Stomach (tissue), 4 donors: ENCODE data around the gene CHURC1.

ENCODE experiments used
- EP300 ChIP-seq: sonication (generic); formaldehyde crosslinking; IDR thresholded peaks from one replicate; pipeline ENCODE4 v1.6.1; 2017; ENCODE audit warnings: antibody characterized with exemption
- POLR2A ChIP-seq, 4 donors: fragments of 450-650 bp; IDR thresholded peaks; one replicate each; pipeline ENCODE4 v1.6.1; 2016; ENCODE audit warnings: antibody characterized with exemption in 4 of 4, control low read depth in 2 of 4, mild to moderate bottlenecking in 1 of 4, moderate library complexity in 1 of 4
- TF ChIP-seq, protein P1 (sequence below), 7 experiments: fragments of 450-650 bp in 4 of 7; fragments of 200-600 bp in 3 of 7; sonication (generic) in 3 of 7; IDR thresholded peaks; one replicate each; pipeline ENCODE4 v1.5.1; 2016 to 2019; ENCODE audit warnings: antibody characterized with exemption in 7 of 7, control low read depth in 2 of 7, mild to moderate bottlenecking in 1 of 7

DNA sequence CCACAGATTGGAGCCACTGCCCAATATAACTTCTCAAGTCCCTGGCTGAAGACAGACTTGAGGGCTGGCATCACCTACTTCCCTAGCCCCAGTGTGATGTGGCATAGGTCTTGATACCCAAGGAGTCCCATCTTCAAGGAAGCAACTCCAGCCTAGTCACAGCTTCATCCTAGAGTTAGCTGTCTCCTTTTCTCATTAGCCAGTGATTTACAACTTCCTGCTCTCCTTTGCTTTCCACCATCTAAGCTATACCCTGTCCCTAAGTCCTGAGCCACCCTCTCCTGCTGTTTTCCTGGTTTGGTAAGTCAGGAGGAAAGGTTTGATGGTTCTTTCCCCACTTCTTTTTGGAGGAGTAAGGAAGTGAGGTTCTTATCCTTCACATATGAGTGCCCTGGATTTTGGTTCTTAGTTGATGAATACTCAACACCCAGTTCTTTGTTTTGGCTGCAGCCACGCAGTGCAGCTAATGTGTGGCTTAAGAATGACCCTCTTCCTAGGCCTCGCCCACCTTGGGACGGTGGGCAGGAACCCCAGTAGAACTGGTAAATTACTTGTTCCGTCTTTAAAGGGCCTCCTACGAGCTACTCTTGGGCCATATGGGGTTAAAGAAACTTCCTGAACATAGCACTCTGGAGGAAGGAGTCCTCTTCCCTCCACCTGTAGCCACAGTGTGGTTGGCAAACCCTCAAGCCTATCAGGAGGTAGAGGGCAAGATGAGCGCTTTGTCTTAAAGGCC, 32.2 kb downstream of the CHURC1 start:
- TF ChIP-seq, protein P1, sequence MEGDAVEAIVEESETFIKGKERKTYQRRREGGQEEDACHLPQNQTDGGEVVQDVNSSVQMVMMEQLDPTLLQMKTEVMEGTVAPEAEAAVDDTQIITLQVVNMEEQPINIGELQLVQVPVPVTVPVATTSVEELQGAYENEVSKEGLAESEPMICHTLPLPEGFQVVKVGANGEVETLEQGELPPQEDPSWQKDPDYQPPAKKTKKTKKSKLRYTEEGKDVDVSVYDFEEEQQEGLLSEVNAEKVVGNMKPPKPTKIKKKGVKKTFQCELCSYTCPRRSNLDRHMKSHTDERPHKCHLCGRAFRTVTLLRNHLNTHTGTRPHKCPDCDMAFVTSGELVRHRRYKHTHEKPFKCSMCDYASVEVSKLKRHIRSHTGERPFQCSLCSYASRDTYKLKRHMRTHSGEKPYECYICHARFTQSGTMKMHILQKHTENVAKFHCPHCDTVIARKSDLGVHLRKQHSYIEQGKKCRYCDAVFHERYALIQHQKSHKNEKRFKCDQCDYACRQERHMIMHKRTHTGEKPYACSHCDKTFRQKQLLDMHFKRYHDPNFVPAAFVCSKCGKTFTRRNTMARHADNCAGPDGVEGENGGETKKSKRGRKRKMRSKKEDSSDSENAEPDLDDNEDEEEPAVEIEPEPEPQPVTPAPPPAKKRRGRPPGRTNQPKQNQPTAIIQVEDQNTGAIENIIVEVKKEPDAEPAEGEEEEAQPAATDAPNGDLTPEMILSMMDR (IDR thresholded peaks at IDR 0.05), result no peak
- TF ChIP-seq EP300 (no peak), POLR2A (IDR thresholded peaks at IDR 0.05) (no peak)
